Left renal cortex interstitium (tissue), 4 donors: Measurements from ENCODE around the gene MMP24. TPM values are rescaled to one million over a fixed set of nuclear protein-coding genes. Genes with fewer than 3 reads are reported as not detected.
"Not testable (repeated sequence)": the region's sequence is repeated elsewhere in the genome, so short reads cannot be mapped to it uniquely, and the experiment has no call there.

Experiments
- DNase-seq, 4 donors: peaks; one replicate each; pipeline ENCODE4 v3.0.0-alpha.2; 2013; ENCODE audit warnings: low read depth in 4 of 4, low spot score in 2 of 4, missing footprints in 1 of 4
- polyA plus RNA-seq, 4 donors: library from polyadenylated mRNA; unstranded; fragments of 120-200 nt; gene quantifications; one replicate each; pipeline ENCODE4 v1.2.1, GENCODE V29; 2013; ENCODE audit not compliant: insufficient read length in 4 of 4

The MMP24 gene
- 1 to 10 TPM; 1.7 to 2.5 (median 2.5) TPM for polyA plus RNA-seq

DNA sequence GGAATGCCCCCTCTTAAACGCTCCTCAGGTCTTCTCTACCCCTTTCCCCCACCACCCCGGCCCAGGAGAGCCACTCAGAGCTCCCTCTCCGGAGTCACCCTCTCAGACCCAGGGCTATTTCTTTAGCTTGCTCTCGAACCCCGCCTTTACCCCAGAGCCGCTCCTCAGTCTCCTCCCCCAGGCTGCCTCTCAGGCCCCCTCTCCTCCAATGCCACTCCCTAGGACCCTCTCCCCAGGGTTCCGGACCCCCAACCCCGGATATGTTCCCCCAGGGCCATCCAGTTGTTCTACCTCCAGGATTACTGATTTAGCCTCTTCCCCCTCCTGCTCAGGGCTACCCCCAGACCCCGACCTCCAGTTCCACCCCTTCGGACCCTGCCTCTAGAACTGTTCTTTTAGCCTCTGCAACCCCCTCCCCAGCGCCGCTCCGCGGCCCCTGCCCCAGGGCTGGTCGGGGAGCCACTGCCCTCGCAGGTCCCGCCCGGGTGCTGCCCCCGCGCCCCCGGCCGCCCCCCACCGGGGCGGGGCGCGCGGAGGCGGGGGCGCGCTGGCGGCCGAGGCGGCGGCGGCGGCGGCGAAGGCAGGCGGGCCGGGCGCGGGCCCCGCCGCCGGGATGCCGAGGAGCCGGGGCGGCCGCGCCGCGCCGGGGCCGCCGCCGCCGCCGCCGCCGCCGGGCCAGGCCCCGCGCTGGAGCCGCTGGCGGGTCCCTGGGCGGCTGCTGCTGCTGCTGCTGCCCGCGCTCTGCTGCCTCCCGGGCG is at the start of gene MMP24:
TSS of gene MMP24 (plus strand) at position 565 of the 758 bp plus-strand sequence. CDS start at position 614, 49 bp downstream.
- no peak for DNase-seq

GRCh38 chr20:35179292-35180212 is 46.9 kb upstream of the MMP24 start:
- no peak for DNase-seq

- no peak for DNase-seq
Measured at GRCh38 chr20:35180266-35180665, 46.2 kb upstream of the MMP24 start.

GRCh38 chr20:35181731-35182130 is 44.8 kb upstream of the MMP24 start:
- no peak for DNase-seq

DNA sequence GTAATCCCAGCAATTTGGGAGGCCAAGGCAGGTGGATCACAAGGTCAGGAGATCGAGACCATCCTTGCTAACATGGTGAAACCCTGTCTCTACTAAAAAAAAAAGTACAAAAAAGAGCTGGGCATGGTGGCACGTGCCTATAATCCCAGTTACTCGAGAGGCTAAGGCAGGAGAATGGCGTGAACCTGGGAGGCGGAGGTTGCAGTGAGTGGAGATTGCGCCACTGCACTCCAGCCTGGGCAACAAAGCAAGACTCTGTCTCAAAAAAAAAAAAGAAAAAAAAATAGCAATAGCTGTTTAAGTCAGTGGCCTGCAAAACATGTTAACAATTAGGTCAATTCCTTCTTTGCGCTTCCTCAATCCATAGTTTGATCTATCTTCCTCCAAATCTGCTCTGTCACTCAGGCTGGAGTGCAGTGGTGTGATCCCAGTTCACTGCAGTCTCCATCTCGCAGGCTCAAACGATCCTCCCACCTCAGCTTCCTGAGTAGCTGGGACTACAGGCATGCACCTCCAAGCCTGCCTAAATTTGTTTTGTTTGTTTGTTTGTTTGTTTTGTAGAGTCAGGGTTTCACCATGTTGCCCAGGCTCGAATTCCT is 39.7 kb upstream of the MMP24 start:
- DNase-seq = not testable (repeated sequence)

DNA sequence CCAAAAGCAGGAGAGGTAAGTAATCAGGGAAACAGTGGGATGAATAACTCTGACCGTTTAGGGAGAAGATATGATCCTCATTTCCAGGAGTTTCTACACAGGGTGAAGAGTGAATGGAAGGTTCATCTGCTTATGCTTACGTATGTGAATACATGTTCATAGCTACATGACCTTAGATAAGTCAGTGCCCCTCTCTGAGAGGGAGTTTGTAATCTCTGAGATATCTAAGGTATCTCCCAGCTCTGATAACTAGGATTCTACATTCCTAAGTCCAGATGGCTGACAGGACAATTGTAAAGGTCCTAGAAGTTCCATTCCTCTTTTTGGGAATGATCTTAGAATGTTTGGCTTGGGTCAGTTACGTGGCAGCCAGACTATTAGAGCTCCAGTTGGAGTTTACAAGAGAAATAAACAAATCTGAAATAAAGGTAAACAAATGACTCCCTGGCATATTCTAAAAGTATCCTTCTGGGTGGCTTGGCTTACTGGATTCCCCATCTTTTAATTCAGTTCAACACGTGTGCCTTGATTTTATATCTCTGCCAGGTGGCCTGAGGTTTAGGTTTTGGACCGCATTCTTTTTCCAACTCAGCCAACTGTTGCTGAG is 38.8 kb upstream of the MMP24 start:
- no peak for DNase-seq

DNA sequence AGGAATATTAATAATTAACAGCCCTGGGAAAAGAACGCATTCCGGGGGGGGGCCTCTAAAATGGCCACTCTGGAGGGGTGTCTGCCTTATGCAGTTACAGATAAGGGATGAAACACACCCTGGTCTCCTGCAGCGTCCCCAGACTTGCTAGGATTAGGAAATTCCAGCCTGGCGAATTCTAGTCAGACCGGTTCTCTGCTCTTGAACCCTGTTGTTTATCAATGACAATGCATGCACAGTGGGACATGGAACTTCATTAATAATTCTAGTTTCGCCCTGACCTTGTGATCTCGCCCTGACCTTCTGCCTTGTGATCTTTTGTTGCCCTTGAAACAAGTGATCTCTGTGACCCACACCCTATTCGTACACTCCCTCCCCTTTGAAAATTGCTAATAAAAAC is 37.3 kb upstream of the MMP24 start:
- not testable (repeated sequence) for DNase-seq

GRCh38 chr20:35190556-35190955 is 35.9 kb upstream of the MMP24 start:
- no peak for DNase-seq

DNA sequence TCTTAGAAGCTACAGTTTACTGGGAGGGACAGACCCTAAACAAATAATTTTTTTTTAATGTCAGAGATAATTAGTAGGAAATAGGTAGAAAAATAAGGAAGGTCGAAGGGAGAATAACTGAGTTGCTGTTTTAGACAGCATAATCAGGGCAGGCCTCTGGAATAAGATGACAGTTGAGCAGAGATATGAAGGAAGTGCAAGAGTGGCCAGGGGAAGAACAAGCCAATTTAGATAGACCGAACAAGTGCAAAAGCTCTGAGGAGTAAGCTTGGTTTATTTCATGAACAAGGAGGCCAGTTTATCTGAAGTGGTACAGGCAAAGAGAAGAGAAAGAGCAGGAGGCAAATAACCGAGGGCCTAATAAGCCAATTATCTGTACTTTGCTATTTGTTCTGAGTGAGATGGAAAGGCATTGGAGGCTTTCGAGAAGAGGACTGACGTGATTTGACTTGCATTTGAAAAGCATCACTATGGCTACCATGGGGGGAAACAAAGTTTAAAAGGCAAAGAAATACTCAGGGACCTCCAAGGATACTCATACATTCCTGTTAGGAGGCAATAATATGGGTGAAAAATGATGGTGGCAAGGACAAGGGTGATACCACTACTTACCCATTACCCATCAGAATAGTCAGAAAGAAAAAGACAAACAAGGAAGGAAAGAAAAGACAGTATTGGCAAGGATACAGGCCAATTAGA is 34.9 kb upstream of the MMP24 start:
- no peak for DNase-seq

GRCh38 chr20:35192118-35192872 is 34.2 kb upstream of the MMP24 start:
- DNase-seq = no peak

DNA sequence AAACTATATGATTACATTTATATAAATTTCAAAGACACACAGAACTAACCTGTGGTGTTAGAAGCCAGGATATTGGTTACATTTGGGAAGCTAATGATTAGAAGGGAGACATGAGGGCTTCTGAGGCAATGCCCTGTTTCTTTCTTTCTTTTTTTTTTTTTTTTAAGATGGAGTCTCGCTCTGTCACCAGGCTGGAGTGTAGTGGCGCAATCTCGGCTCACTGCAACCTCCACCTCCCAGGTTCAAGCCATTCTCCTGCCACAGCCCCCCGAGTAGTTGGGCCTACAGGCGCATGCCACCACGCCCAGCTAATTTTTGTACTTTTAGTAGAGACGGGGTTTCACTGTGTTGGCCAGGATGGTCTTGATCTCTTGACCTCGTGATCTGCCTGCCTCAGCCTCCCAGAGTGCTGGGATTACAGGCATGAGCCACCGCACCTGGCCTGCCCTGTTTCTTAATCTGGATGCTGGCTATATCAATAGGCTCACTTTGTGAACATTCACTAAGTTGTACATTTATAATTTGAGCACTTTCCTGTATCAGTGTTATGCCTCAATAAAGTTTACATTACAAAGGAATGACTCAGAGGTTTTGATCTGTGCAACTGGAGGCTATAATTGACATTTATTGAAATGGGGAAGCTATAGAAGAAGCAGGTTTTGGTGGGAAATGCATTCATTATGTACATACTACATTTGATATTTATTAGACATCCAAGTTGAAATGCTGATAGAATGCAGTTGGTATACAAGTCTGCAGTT is 33.3 kb upstream of the MMP24 start:
- DNase-seq = not testable (repeated sequence)

GRCh38 chr20:35196313-35196712 is 30.2 kb upstream of the MMP24 start:
- no peak for DNase-seq

DNA sequence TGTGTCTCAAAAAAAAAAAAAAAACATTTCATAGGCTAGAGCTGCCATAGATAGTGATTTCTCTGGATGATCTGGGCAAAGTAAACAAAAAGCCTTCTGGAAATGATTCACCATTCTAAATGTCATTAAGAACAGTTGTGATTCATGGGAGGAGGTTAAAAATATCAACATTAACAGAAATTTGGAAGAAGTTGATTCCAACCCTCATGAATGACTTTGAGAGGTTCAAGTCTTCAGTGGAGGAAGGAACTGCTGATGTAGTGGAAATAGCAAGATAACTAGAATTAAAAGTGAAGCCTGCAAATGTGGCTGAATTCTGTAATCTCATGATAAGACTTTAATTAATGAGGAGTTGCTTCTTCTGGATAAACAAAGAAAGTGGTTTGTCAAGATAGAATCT is 26.8 kb upstream of the MMP24 start:
- no peak for DNase-seq

DNA sequence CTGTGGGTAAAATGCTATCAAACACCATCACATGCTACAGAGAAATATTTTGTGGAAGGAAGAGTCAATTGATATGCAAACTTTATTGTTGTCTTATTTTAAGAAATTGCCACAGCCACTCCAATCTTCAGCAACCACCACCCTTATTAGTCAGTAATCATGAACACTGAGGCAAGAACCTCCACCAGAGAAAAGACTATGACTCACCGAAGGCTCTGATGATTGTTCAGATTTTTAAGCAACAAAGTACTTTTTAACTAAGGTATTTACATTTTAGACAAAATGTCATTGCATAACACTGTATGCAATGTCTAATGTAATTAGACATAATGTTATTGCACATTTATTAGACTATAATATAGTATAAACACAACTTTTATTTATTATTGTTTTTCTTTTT is 26.2 kb upstream of the MMP24 start:
- no peak for DNase-seq

GRCh38 chr20:35201467-35201866 is 25.0 kb upstream of the MMP24 start:
- DNase-seq = not testable (repeated sequence)

- DNase-seq = no peak
Measured at GRCh38 chr20:35206802-35207201, 19.7 kb upstream of the MMP24 start.

GRCh38 chr20:35207950-35208611 is 18.4 kb upstream of the MMP24 start:
- DNase-seq = peak in 3 of 4 donors; percentile 37 to 71 (median 46)
